GM12801 (cell line): ENCODE data around the gene ITGB6.

Experiments
- TF ChIP-seq, protein P1 (sequence below): IDR thresholded peaks from one replicate; pipeline ENCODE4 v1.5.1; 2011; ENCODE audit warnings: control low read depth; ENCODE audit not compliant: insufficient read length; ENCODE audit errors: extremely low read depth

Gene ITGB6

DNA sequence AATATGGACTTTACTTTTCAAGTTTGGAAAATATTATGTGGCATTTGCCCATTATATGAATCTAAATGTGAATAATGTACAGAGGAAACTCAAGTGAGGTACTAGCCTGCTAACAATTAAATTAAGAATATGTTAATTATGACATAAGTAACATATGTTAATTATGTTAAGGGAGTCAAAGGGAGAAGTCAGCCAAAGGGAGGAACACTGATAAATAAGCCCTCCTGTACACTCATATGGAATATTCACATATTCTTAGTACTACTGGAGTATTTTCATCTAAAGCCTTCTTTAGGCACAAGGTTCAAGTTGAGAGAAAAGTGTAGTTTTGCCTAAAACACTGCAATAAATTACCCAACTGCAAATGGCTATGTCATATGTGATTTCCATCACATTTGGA lies 30.1 kb downstream of the ITGB6 start:
- TF ChIP-seq, protein P1, sequence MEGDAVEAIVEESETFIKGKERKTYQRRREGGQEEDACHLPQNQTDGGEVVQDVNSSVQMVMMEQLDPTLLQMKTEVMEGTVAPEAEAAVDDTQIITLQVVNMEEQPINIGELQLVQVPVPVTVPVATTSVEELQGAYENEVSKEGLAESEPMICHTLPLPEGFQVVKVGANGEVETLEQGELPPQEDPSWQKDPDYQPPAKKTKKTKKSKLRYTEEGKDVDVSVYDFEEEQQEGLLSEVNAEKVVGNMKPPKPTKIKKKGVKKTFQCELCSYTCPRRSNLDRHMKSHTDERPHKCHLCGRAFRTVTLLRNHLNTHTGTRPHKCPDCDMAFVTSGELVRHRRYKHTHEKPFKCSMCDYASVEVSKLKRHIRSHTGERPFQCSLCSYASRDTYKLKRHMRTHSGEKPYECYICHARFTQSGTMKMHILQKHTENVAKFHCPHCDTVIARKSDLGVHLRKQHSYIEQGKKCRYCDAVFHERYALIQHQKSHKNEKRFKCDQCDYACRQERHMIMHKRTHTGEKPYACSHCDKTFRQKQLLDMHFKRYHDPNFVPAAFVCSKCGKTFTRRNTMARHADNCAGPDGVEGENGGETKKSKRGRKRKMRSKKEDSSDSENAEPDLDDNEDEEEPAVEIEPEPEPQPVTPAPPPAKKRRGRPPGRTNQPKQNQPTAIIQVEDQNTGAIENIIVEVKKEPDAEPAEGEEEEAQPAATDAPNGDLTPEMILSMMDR: no peak

DNA sequence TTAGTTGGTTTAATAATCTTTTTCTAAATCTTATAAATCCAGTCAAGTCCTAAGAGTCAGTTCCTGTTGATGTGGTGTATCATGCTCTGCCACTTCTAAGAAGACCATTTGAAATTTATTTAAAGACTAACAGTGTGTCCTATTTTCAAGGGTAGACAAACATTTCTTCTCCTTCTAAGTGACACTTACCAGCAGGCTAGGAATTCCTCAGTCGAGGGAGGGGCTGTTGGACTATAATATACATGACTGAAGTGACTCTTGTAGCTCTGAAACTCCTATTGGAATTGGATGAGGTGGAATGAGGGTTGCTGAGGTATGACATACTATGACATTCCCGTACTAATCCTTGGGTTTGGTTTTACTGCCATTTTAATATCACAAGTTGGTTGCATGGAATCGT lies 30.6 kb downstream of the ITGB6 start:
- TF ChIP-seq, protein P1: no peak

DNA sequence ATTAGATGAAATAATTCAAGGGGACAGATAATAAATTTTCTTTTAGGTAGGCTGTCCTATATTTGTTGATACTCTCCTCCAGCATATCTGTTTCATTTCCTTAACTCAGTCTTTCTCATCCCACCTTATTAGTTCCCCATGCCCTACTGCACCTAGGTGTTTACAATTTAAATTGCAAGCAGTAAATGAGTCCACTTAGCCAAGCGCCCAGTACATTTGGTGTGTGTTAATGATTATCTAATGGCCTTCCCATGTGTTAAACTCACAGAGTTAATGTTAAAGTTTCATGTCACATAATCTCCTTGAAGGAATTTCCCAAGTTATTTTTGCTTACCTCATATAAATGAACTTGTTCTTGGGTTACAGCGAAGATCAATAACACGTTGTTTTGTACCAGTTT lies 31.2 kb downstream of the ITGB6 start:
- TF ChIP-seq, protein P1: no peak

DNA sequence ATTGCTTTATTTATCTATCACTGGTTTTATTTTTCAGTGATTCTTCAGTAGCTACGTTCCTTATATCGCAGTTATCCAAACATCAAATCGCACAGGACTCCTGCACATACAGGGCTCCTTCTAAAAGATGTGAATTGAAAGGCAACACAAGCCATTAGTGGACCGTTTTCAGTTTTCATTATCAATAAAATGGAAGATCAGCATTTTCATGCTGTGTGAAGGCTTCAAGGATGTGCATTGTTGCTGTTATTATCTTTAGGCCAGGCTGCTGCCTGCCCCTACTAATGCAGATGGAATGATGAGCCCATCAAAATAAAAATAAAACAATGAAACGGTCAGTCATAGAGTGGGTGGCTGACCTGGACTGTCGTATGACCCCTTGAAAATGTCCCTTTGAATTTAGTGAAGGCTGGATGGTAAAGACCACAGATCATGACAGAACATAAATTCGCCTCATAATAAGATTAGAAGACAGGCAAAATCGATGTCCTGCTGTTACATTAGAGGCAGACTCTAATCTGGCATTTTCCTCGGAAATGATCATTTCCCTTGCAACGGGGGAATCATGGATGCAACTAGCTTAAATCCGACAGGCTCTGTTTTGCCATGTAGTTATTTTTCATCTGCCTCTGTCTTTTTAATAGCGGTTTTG lies 32.9 kb downstream of the ITGB6 start:
- TF ChIP-seq, protein P1: no peak

DNA sequence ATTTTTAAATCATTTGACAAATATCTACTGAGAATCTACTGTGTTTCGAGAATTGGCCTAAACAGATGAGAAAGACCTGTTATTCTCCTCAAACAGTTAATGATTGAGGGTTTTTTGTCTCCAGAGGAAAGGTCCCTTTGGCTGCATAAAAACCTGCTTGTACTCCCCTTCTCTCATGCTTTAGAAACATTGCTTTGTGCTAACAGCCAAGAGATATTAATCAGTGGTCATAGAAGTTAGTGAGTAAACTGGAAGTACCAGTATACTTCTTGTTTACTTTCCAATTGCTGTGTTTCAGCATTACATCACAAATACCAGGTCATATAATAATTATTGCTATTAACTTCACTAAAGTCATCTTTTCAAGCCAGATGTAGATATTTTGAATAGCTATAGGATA lies 34.1 kb downstream of the ITGB6 start:
- TF ChIP-seq, protein P1: no peak

DNA sequence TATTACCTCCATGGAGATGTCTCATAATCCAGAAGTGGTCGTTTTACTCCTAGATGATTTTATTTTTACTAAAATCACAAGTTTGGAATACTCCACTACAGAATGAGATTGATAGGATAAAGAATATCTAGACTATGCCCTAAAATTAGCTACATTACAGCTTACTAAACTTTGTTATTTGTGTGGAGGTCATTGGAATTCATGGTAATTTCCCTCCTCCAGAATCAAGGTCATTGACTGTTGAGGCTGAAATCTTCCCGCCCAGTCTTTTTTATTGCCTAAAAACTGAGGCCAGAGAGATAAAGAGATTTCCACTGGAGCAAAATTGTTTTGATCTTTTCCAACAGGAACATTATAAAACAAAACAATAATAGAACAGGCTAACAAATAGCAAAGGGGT lies 35.0 kb downstream of the ITGB6 start:
- TF ChIP-seq, protein P1: no peak

DNA sequence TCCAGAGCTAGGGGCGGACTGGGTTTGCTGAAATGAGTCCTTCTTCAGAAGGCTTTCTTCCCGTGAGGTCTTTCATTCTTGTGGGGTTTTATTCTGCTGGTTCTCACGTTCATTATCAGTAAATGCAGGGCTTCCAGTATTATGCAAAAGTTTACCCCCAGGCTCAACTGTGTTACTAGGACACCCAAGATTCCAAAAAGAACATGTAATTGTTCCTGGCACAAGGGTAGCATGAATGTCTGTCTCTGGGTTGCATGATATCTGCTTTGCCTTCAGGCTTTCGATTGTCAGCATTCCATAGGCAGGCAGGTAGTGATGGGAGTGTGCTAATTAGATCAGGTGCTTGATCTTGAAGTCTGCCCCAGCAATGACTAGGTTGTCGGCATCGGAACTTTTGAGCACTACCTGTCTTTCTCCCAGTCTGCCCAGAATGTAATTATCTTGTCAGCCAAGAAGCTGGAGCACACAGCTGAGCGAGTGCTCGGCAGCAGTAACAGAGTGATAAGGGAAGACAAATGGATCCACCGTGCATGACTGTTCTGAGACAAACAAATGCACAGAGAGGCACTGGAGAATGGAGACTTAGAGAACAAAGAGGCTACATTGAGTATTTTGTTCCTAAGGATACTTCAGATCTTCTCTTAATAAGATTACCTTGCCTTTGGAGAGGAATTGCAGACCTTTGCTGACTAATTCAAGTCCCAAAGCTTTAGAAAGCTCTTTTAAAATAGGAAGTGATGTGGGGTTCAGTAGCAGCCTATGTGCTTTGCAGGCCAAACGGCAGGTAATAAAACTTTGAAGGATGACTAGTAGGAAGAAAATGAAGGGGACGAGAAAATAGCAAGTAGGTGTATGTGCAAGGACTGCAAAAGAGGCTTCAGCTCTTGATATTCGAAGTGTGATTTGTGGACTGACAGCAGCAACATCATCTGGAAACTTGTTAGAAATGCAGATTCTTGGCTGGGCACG lies 41.9 kb downstream of the ITGB6 start:
- TF ChIP-seq, protein P1: no peak
